ELR (cell line): ENCODE results near the gene PCDH15.

Experiments used
- DNase-seq: peaks from one replicate; pipeline ENCODE4 v3.0.0-alpha.2; 2015; ENCODE audit warnings: low read depth

PCDH15 gene

GRCh38 chr10:54372179-54372578, 428.9 kb downstream of the PCDH15 start:
- no peak for DNase-seq

DNA sequence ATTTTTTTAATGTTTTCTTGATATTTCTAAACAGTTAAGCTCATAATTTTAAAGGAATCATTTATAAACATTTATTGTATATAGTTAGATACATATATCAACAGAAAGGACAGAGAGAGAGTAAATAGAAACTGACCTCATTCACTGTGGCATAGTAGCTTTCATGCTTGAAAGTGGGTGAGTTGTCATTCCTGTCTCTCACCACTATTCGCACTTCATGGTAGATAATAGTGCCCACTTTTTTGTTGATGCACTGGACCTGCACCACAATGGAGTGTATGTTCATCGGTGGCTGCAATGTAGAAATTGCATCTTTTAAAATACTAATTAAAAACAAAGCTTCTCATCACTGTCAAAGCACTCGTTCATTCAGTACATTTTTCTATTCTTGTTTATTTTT, 432.0 kb downstream of the PCDH15 start:
- no peak for DNase-seq

DNA sequence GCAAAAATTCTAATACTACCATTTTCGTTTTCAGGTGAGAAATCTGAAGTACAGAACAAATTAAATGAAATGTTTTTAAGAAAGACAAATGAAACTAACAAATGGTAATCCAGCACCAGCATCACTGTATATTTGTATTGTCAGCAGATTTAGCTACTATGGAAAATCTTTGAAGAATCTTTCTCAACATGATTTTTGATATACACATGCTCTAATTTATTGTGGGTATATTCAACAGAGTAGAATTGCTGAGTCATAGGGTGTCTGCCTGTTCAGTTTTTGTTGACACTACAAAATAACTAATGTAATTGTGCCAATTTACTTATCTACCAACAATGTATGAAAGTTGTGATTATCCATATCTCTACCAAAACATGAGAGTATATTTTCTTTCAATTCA, 437.6 kb downstream of the PCDH15 start:
- DNase-seq = no peak

GRCh38 chr10:54342058-54342457, 459.0 kb downstream of the PCDH15 start:
- no peak for DNase-seq

GRCh38 chr10:54335296-54335695, 465.7 kb downstream of the PCDH15 start:
- DNase-seq = no peak

DNA sequence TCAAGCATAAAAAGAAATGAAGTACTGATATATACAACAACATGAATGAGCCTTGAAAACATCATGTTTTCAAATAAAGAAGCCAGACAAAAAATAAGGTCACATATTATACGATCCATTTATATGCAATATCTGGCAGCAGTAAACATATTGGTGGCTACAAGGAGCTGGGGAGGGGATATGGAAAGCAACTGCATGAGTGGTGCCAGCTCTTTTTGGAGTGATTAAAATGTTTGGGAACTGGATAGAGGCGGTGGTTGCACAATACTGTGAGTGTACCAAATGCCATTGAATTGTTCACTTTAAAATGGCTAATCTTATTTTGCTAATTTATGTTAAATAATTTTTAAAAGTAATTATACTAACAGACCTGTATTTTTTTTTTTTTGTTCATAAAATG, 481.7 kb downstream of the PCDH15 start:
- DNase-seq = no peak

DNA sequence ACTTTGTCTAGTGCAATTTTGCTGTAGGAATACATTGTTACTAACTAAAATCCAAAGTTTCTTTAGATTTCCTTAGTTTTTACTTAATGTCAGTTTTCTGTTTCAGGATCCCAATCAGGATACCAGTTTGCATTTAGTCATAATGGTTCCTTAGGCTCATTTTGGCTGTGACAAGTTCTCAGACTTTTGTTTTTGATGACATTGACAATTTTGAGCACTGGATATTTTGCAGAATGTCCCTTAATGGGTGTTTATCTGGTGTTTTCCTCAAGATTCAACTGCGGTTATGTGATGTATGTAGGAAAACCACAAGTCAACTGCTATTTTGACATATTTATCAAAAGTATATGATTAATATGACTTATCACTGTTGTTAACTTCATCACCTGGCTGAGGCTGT, 482.6 kb downstream of the PCDH15 start:
- DNase-seq = no peak

GRCh38 chr10:54314430-54314829, 486.6 kb downstream of the PCDH15 start:
- no peak for DNase-seq

DNA sequence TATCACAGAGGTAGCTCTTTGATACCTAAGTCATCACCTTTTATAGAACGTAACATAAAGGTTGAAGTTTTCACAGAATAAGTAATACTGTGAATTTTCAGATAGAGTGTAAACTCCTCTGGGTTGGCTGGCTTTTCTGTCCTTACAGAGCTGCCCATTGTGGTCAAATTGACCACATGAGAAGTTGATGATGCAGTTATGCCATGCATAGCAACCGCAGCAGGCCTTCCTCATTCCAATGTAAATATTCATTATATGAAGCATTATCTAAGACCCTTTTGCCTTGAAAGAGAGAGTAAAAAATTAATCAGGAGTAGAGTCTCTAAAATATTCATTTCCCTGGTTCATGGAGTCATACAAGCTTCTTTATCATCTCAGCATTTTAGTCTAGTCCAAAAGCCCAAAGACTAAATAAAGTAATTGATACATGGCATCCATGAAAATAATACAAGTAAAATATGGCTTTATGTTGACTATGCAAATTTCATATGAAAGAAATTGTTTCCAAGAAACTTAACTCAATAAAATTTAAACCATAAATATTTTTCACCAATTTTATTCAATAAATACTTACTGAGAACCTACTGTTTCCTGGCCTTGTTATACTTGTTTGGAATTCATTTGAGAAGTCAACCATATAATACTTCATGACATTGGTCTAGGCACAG, 516.4 kb downstream of the PCDH15 start:
- DNase-seq = no peak

GRCh38 chr10:54282012-54282411, 519.0 kb downstream of the PCDH15 start:
- no peak for DNase-seq

GRCh38 chr10:54266395-54266794, 534.6 kb downstream of the PCDH15 start:
- no peak for DNase-seq

GRCh38 chr10:54262726-54263125, 538.3 kb downstream of the PCDH15 start:
- DNase-seq = no peak

GRCh38 chr10:54259104-54259503, 541.9 kb downstream of the PCDH15 start:
- no peak for DNase-seq

DNA sequence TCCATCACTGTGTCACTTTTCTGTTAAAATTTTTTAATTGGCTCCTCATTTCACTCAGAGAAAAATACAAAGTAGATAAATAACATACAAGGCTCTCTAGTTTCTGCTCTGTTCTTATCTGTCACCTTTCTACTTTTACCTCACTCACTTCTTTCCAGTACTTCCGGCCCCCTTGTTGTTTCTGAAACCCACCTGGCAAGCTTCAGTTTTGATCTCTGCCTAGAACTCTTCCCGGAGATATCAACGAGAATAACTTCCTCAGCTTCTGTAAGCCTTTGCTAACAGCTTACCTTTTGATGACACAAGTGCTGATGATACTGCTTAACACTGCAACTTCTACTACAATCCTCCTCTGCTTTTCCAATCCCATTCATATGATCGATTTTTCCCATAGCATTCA, 566.2 kb downstream of the PCDH15 start:
- no peak for DNase-seq

DNA sequence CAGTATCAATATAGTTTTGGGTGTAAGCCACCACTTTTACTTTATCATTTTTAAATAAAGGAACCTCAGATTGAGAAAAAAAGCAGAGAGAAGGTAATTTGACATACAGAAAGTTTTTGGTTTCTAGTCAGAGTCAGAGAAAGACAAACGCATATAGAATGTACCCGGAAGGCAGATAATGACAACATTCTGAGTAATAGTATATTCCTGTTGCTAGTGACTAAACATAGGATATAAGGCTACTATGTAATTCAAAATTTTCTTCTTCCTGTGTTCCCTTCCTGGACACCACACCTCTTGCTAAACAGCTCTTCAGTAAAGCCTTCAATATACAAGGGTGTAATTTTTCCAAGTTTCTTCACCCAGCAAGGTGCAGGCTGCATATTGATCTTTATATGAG, 597.6 kb downstream of the PCDH15 start:
- DNase-seq = no peak

- DNase-seq = no peak
These were observed 603.0 kb downstream of the PCDH15 start for GRCh38 chr10:54198051-54198450.

GRCh38 chr10:54194806-54195205, 606.2 kb downstream of the PCDH15 start:
- no peak for DNase-seq

DNA sequence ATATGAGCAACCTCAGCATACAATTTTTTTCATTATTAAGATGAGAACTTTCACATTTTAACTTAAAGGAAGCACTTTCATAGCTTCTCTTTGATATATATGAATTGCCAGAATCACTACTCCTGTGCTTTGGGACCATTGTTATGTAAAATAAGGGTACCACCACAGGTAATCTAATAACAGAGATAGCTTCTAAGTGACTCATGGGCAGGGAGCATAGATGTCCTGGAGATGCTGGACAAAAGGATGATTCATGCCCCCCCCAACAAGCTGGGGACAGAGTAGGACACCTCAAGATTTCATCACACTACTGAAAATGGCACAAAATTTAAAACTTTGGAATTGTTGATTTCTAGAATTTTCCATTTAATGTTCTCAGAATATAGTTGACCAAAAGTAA, 641.1 kb downstream of the PCDH15 start:
- no peak for DNase-seq

DNA sequence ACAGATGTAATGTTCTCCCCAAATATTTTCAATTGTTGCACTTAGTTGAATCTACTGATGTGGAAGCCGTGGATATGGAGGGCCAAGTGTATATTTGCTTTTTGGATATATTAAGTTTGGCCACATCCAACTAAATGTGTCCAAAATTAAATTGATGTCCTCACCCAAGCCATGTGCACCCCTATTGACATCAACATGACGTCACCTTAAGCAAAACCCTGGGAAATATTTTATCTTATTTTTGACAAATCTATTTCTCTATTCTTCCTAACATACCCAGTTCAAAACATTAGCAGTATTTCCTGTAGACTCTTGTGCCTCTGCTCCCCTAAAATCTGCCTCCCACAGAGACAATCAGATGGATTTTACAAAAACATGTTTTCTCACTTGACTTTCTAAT, 652.5 kb downstream of the PCDH15 start:
- DNase-seq = no peak

- DNase-seq = no peak
These were observed 661.1 kb downstream of the PCDH15 start for GRCh38 chr10:54139819-54140428.

DNA sequence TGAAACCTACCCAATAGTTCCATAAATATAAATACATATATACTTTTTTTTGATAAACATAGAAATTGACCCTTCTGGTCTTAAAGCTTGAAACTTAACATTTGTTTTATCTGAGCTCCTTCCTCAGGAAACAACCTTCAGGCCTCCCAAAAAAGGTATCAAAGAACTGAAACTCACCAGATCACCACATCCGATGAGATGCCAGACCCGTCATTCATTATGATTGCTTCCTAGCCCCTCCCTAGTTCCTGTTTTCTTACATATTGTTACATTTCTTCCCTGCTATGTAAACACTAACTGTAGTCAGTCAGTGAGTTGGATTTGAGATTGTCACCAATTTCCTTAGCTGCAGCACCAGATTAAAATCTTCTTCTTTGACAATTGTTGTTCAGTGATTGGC, 663.6 kb downstream of the PCDH15 start:
- DNase-seq = no peak

DNA sequence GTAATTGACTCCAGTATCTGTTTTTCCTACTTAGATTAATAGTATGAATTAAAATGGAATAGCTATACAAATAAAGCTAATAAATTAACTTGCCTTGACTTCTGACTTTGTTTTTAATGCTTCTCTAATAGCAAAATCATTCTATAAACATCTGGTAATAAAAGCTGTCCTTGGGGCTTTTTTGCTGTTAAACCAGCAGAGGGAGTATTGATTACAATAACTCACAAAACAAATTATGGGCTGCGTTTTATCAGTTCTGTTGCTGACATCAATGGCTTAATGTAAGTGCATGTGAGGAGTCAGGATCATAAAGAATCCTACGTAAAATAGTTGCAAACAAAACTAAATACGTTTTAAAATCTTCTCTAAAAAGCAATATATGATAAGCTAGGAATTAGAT, 667.8 kb downstream of the PCDH15 start:
- peak; percentile 1 for DNase-seq

GRCh38 chr10:54131833-54132232, 669.2 kb downstream of the PCDH15 start:
- no peak for DNase-seq

DNA sequence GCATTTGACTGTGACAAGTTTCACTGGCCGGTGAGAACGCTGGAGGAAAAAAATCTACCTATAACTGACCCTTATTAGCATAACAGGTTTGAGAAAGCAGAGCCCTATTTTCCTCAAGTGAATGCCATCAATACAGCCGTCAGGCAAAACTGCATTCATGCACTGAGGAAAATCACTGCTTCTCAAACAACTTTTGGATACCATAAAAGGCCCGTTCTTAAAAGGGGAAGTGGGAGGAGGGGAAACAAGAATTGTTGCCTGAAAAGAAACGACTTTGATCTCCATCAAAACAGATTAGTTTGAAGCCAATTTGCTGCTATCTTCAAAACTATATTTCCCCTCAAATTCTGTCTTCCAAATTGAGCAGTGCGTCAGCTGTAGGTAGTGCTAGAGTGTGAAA, 670.6 kb downstream of the PCDH15 start:
- no peak for DNase-seq
